Measurements from ENCODE around the gene SLC16A9. TPM values are rescaled to one million over a fixed set of nuclear protein-coding genes. Genes with fewer than 3 reads are reported as not detected.

The SLC16A9 gene
- total and polyA plus RNA-seq, 12 donors = 0.12 to 3.3 (median 2.0) TPM

- peaks cover 0 to 7% (median 0%) of the 10 kb centered on the region in 7 donors for H3K27me3 ChIP-seq
- H3K9me3 ChIP-seq = no peaks in the 10 kb centered on the region
- H3K36me3 ChIP-seq = no peaks in the 10 kb centered on the region
- WGBS, 2 donors = 68 to 73% methylated on average over 1 of the region's 1 CpG
- H3K4me3 ChIP-seq = no peak overlapping the region
- intact Hi-C loops (cut with DNase I) = no loop called here
- DNase-seq (no peak), ATAC-seq (no peak)
- TF ChIP-seq, protein P1, sequence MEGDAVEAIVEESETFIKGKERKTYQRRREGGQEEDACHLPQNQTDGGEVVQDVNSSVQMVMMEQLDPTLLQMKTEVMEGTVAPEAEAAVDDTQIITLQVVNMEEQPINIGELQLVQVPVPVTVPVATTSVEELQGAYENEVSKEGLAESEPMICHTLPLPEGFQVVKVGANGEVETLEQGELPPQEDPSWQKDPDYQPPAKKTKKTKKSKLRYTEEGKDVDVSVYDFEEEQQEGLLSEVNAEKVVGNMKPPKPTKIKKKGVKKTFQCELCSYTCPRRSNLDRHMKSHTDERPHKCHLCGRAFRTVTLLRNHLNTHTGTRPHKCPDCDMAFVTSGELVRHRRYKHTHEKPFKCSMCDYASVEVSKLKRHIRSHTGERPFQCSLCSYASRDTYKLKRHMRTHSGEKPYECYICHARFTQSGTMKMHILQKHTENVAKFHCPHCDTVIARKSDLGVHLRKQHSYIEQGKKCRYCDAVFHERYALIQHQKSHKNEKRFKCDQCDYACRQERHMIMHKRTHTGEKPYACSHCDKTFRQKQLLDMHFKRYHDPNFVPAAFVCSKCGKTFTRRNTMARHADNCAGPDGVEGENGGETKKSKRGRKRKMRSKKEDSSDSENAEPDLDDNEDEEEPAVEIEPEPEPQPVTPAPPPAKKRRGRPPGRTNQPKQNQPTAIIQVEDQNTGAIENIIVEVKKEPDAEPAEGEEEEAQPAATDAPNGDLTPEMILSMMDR (IDR thresholded peaks at IDR 0.05) = no peak
- no peaks in the 10 kb centered on the region for H3K4me1 ChIP-seq
- H3K27ac ChIP-seq = no peak overlapping the region
Measured at GRCh38 chr10:59635502-59636290, 74.0 kb downstream of the SLC16A9 start.

DNA sequence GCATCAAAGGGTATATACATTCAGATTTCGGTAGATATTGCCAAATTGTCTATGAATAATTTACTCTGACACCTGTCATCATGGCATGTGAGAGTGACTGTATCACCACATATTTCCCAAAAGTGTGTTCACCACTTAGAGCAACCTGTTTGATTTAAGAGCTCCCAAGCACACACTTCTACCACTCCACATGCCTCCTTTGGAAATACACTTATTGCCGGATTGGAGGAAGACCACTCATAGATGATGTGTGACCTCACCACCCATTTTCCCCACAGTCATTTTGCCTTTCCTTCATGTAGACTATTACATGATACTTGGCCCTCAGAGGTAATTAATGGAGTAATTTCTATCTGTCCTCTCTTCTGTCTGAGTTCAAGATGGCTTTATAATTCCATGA is 75.5 kb downstream of the SLC16A9 start:
- ATAC-seq (no peak), DNase-seq (no peak)
- no peaks in the 10 kb centered on the region for H3K9me3 ChIP-seq
- no peak overlapping the region for H3K27ac ChIP-seq
- TF ChIP-seq, protein P1 (IDR thresholded peaks at IDR 0.05) = no peak
- no peak overlapping the region for H3K4me3 ChIP-seq
- H3K36me3 ChIP-seq = no peaks in the 10 kb centered on the region
- H3K27me3 ChIP-seq = peaks cover 0 to 19% (median 0%) of the 10 kb centered on the region in 7 donors
- no peaks in the 10 kb centered on the region for H3K4me1 ChIP-seq
- WGBS, 2 donors = 88 to 89% methylated on average over 2 of the region's 2 CpGs
- intact Hi-C loops (cut with DNase I) = no loop called here

GRCh38 chr10:59633063-59633462 is 76.6 kb downstream of the SLC16A9 start:
- Histone ChIP-seq H3K27me3 (peaks cover 0 to 19% (median 0%) of the 10 kb centered on the region in 7 donors), H3K4me1 (no peaks in the 10 kb centered on the region), H3K36me3 (no peaks in the 10 kb centered on the region), H3K4me3 (no peak overlapping the region), H3K9me3 (no peaks in the 10 kb centered on the region), H3K27ac (no peak overlapping the region)
- WGBS, 2 donors = 82 to 84% methylated on average over 2 of the region's 2 CpGs
- DNase-seq = no peak
- intact Hi-C loops (cut with DNase I) = no loop called here
- TF ChIP-seq, protein P1 (IDR thresholded peaks at IDR 0.05) = no peak
- no peak for ATAC-seq

DNA sequence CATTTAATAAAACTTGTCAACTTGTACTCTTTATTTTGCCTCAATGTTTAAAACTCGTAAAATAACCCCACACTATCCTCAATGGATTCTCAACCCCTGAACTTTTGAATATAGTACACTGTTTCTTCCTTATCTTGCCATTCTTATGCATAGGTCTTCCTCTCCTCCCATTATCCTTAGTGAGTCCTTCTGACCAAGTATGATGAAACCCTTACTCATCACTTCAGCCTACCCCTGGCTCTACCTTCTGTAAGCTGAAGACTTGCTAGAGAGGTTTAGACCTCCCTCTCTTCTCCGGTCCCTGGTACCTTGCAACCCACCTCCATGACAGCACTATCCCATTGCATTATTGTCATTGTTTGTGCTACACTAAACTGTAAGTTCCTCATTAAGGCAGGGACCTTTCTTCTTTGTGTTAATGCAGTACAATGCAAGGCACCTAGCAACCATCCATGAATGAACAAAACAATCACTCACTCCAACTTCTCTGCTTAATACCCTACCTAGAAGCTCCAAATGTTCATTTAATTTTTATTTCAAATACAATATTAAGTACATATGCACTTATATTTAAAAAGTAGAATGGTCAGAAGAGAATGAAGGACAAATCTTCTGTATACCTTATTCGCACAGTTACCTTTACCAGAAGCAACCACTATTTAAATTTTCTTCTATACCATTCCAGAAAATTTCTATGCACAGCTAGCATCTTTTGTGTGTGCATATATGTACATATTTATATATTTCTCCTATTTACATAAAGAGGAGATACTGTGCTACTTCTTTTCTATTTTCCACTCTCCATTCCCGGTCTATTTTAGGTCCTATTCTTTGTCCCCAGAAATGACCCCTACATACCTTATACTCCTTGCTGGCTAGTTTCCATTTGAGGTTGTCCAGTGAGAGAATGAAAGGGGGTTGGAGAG is 77.5 kb downstream of the SLC16A9 start:
- 88 to 92% methylated on average over 4 of the region's 4 CpGs for WGBS, 2 donors
- no peak for ATAC-seq
- intact Hi-C loops (cut with DNase I) = loop anchor here in 1 of 10 donors (2.0 kb wide), 1 partner anchor 399 kb away; no protein-coding TSS in a partner anchor

More for the DNA sequence above, 77.5 kb downstream of the SLC16A9 start:
- Histone ChIP-seq H3K4me1 (no peaks in the 10 kb centered on the region), H3K27me3 (peaks cover 0 to 19% (median 0%) of the 10 kb centered on the region in 7 donors), H3K36me3 (no peaks in the 10 kb centered on the region), H3K27ac (no peak overlapping the region), H3K4me3 (no peak overlapping the region), H3K9me3 (no peaks in the 10 kb centered on the region)
- TF ChIP-seq, protein P1 (IDR thresholded peaks at IDR 0.05) = no peak
- no peak for DNase-seq
